Calu3 (cell line): ENCODE results near the gene TCERG1. TPM values are rescaled to one million over a fixed set of nuclear protein-coding genes. Genes with fewer than 3 reads are reported as not detected.

Source experiments
- BruUV-seq: library from RNA; stranded (reverse); fragments of 400-500 nt; replicated peaks from 2 replicates; lab custom pipeline; 2021; lab: Mats Ljungman, UMichigan
- CTCF ChIA-PET: fragments of 300-600 bp; sonication (Branson Sonifier 250); formaldehyde crosslinking; loops from one replicate; lab custom pipeline; 2022; ENCODE audit warnings: antibody characterized with exemption; lab: Charles Lee
- DNase-seq: peaks from one replicate; pipeline ENCODE4 v3.0.0; 2022
- H3K27ac Mint-ChIP-seq: one replicate; pipeline ENCODE4 v1.8.0; 2022; ENCODE audit warnings: mixed read lengths; ENCODE audit not compliant: unreplicated experiment
- H3K27me3 Mint-ChIP-seq: one replicate; pipeline ENCODE4 v1.8.0; 2022; ENCODE audit warnings: mixed read lengths; ENCODE audit not compliant: unreplicated experiment
- H3K36me3 Mint-ChIP-seq: one replicate; pipeline ENCODE4 v1.8.0; 2022; ENCODE audit warnings: mild to moderate bottlenecking, moderate library complexity, mixed read lengths; ENCODE audit not compliant: insufficient read depth, unreplicated experiment
- H3K4me1 Mint-ChIP-seq: one replicate; pipeline ENCODE4 v1.8.0; 2022; ENCODE audit warnings: mild to moderate bottlenecking, low read depth, mixed read lengths; ENCODE audit not compliant: unreplicated experiment
- H3K4me3 Mint-ChIP-seq: one replicate; pipeline ENCODE4 v1.8.0; 2022; ENCODE audit warnings: mild to moderate bottlenecking, low read depth, moderate library complexity, mixed read lengths; ENCODE audit not compliant: unreplicated experiment
- H3K9me3 Mint-ChIP-seq: one replicate; pipeline ENCODE4 v1.8.0; 2022; ENCODE audit warnings: low read depth, mixed read lengths; ENCODE audit not compliant: unreplicated experiment
- CTCF ChIP-seq: fragments of 200-600 bp; IDR thresholded peaks from one replicate; pipeline ENCODE4 v1.8.0; 2022; ENCODE audit warnings: antibody characterized with exemption; ENCODE audit not compliant: unreplicated experiment
- intact Hi-C: fragments of 100-400 bp; cut with micrococcal nuclease; formaldehyde crosslinking; loops from one replicate; pipeline ENCODE4 v1.10.0; 2022; ENCODE audit not compliant: unreplicated experiment
- total RNA-seq: library from RNA; stranded (reverse); gene quantifications from 2 replicates; pipeline ENCODE4 v1.2.3, GENCODE V29; 2022

Gene TCERG1
- total RNA-seq, 1 experiment from 2014 or later, result 133 TPM

- BruUV-seq, result no TSS peak
- CTCF ChIA-PET, result no interaction called here
- peak; percentile 29 for TF ChIP-seq CTCF
- Mint-ChIP-seq H3K27me3 (no peaks in the 10 kb centered on the region), H3K9me3 (no peaks in the 10 kb centered on the region), H3K4me3 (no peak overlapping the region), H3K4me1 (peaks cover 28% of the 10 kb centered on the region), H3K36me3 (peaks cover 73% of the 10 kb centered on the region), H3K27ac (peak overlapping the region; percentile 27)
- intact Hi-C loops, result no loop called here
- no peak for DNase-seq
Observed at GRCh38 chr5:146475190-146475780, 28.2 kb downstream of the TCERG1 start.

- CTCF ChIA-PET, result no interaction called here
- peaks cover 68% of the 10 kb centered on the region for H3K36me3 Mint-ChIP-seq
- H3K27me3 Mint-ChIP-seq, result no peaks in the 10 kb centered on the region
- no peak overlapping the region for H3K27ac Mint-ChIP-seq
- DNase-seq, result no peak
- no TSS peak for BruUV-seq
- H3K9me3 Mint-ChIP-seq, result no peaks in the 10 kb centered on the region
- peaks cover 28% of the 10 kb centered on the region for H3K4me1 Mint-ChIP-seq
- no peak overlapping the region for H3K4me3 Mint-ChIP-seq
- no peak for TF ChIP-seq CTCF
- intact Hi-C loops, result no loop called here
Observed at GRCh38 chr5:146475906-146476305, 28.8 kb downstream of the TCERG1 start.

GRCh38 chr5:146482775-146483174 is 35.6 kb downstream of the TCERG1 start:
- DNase-seq, result no peak
- H3K27me3 Mint-ChIP-seq, result no peaks in the 10 kb centered on the region
- no peak overlapping the region for H3K4me3 Mint-ChIP-seq
- no peak overlapping the region for H3K27ac Mint-ChIP-seq
- H3K36me3 Mint-ChIP-seq, result peaks cover 44% of the 10 kb centered on the region
- TF ChIP-seq CTCF, result no peak
- intact Hi-C loops, result no loop called here
- H3K4me1 Mint-ChIP-seq, result no peaks in the 10 kb centered on the region
- no TSS peak for BruUV-seq
- CTCF ChIA-PET, result no interaction called here
- H3K9me3 Mint-ChIP-seq, result no peaks in the 10 kb centered on the region

GRCh38 chr5:146484714-146485391 is 37.7 kb downstream of the TCERG1 start:
- intact Hi-C loops, result no loop called here
- H3K4me3 Mint-ChIP-seq, result no peak overlapping the region

More at GRCh38 chr5:146484714-146485391, 37.7 kb downstream of the TCERG1 start:
- BruUV-seq, result no TSS peak
- Mint-ChIP-seq H3K27me3 (no peaks in the 10 kb centered on the region), H3K36me3 (peaks cover 43% of the 10 kb centered on the region), H3K9me3 (no peaks in the 10 kb centered on the region), H3K27ac (peak overlapping the region; percentile 1), H3K4me1 (no peaks in the 10 kb centered on the region)
- CTCF ChIA-PET, result no interaction called here
- DNase-seq, result no peak
- TF ChIP-seq CTCF, result no peak
